Fibroblast of skin of left quadriceps (primary cell): Measurements from ENCODE around the gene KIRREL3.

Experiments
- DNase-seq, 2 experiments: peaks; one replicate each; pipeline ENCODE4 v3.0.0-alpha.2; 2013; ENCODE audit warnings: low read depth in 2 of 2

The KIRREL3 gene

GRCh38 chr11:126915430-126915829, 85.1 kb downstream of the KIRREL3 start:
- DNase-seq: no peak

- DNase-seq: peak; percentile 78 to 80
These were observed 85.6 kb downstream of the KIRREL3 start for GRCh38 chr11:126914941-126915340.

- DNase-seq: no peak
These were observed 86.4 kb downstream of the KIRREL3 start for GRCh38 chr11:126914166-126914565.

GRCh38 chr11:126904520-126904919, 96.0 kb downstream of the KIRREL3 start:
- DNase-seq: no peak

GRCh38 chr11:126901783-126902182, 98.8 kb downstream of the KIRREL3 start:
- no peak for DNase-seq

- no peak for DNase-seq
These were observed 100.4 kb downstream of the KIRREL3 start for GRCh38 chr11:126899961-126900748.

- DNase-seq: no peak
These were observed 101.8 kb downstream of the KIRREL3 start for GRCh38 chr11:126898802-126899201.

- DNase-seq: no peak
These were observed 103.1 kb downstream of the KIRREL3 start for GRCh38 chr11:126897430-126897829.

- DNase-seq: no peak
These were observed 104.5 kb downstream of the KIRREL3 start for GRCh38 chr11:126896025-126896424.

- DNase-seq: no peak
These were observed 106.8 kb downstream of the KIRREL3 start for GRCh38 chr11:126893796-126894195.

- DNase-seq: no peak
These were observed 107.8 kb downstream of the KIRREL3 start for GRCh38 chr11:126892756-126893155.

GRCh38 chr11:126891556-126892217, 108.9 kb downstream of the KIRREL3 start:
- DNase-seq: no peak

- no peak for DNase-seq
These were observed 110.0 kb downstream of the KIRREL3 start for GRCh38 chr11:126890561-126890960.

- DNase-seq: no peak
These were observed 112.4 kb downstream of the KIRREL3 start for GRCh38 chr11:126888115-126888712.

GRCh38 chr11:126886636-126887035, 113.9 kb downstream of the KIRREL3 start:
- no peak for DNase-seq

GRCh38 chr11:126886085-126886484, 114.5 kb downstream of the KIRREL3 start:
- no peak for DNase-seq

- no peak for DNase-seq
These were observed 116.0 kb downstream of the KIRREL3 start for GRCh38 chr11:126884594-126884993.

GRCh38 chr11:126884192-126884591, 116.4 kb downstream of the KIRREL3 start:
- DNase-seq: no peak

- DNase-seq: no peak
These were observed 119.7 kb downstream of the KIRREL3 start for GRCh38 chr11:126880872-126881271.

GRCh38 chr11:126879516-126879915, 121.1 kb downstream of the KIRREL3 start:
- no peak for DNase-seq

- no peak for DNase-seq
These were observed 121.6 kb downstream of the KIRREL3 start for GRCh38 chr11:126878913-126879482.

GRCh38 chr11:126874831-126875230, 125.7 kb downstream of the KIRREL3 start:
- DNase-seq: no peak

GRCh38 chr11:126874276-126874675, 126.3 kb downstream of the KIRREL3 start:
- DNase-seq: no peak
